NCI-H748 (cell line): ENCODE data around the gene ANKRD12.
"Not testable (repeated sequence)": the region's sequence is repeated elsewhere in the genome, so short reads cannot be mapped to it uniquely, and the experiment has no call there.

Experiments
- DNase-seq: peaks from one replicate; lab custom pipeline; 2025; ENCODE audit not compliant: unreplicated experiment; lab: John Stamatoyannopoulos, UW

Gene ANKRD12

DNA sequence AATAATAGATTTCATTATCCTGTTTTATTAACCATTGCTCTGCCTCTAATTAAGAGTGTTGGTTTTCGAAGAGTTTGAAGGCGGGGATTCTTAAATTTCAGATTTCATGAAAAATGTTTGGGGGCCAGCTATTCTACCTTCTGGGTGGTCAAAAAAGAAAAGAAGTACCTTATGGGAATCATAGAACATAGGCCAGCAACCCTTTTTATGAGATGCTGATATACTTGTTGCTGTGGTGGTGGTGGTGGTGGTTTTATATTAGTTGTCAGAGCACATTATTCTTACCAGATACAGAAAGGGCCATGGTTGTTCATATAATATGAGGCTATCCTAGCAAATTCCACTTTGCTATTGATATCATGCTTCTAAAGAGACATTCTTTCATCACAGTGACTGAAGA lies 4.4 kb downstream of the ANKRD12 start:
- no peak for DNase-seq

DNA sequence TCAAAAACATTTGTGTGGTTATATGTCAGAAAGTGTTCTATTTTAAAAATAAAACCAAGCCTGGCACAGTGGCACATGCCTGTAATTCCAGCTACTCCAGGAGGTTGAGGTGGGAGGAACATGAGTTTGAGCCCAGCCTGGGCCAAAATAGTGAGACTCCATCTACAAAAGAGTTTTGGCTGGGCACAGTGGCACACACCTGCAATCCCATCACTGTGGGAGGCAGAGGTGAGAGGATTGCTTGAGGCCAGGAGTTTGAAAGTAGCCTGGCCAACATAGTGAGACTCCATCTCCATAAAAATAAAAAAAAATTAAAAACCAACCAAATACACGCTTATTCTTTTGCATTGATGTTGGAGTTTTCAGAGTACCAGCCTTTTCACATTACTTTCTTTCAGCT lies 9.6 kb downstream of the ANKRD12 start:
- DNase-seq: no peak

DNA sequence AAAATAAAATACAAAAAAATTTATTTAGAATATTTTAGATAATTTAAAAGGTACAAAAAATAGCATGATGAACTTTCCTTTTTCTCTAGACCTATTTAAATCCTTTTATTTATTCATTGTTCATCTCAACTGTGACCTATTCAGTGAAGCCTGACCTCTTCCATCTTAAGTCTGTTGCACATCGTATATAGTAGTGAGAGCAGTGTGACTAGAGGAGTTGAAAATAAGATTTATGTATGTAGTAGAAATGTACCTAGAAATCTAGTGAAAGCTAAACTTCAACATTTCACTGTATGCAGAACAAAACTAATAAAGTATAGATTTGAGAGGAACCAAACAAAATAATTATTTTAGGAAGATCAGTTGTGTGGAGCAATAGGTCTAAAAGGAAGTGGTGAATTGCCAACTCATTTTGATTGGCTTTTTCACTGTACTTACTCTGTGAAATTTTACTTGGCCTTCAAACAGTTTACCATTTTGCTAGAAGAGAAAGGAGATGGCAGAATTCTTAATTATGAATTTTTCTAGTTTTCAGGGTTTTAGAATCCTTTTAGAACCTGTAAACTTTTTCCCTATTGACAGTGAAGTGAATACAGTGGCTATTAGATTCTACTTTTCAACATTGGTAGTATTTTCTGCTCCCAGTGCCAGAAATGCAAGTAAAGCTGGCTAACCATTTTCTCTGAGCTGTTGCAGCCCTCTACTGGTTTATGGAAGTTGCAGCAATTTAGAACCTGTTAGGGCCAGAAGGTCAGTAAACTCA lies 11.0 kb downstream of the ANKRD12 start:
- DNase-seq: peak; percentile 41

DNA sequence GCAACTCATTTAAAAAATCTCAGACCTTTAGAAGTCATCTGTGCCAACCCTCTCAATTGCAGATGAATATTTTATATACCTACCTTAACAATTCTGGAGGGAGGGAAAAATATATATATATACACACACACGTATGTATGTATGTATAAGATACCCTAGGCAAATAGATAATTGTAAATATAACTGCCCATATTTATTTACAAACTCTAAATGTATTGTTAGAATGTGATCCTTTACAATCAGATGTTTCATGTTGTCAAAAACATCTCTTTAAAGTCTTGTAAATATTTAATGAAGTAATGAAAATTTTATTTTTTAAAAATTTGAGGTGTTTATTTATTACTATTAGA lies 11.6 kb downstream of the ANKRD12 start:
- no peak for DNase-seq

DNA sequence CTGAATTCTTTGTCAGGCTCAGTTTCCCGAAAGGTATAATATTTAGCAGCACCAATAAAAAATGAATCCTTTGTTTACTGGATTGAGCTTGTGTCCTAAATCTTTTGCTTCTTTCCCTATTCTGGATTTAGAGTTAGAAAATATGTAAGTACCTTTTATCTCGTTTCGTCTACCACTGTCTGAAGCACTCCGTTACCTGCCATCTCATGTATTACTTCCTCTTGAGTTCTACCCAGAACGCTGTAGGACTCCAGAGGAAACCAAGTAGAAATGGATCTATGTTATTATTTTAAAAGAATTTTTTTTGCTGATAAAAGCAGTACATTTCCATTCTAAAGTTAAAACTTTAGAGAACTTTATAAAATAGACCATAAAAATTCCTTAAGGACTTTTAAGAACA lies 13.5 kb downstream of the ANKRD12 start:
- DNase-seq: no peak

DNA sequence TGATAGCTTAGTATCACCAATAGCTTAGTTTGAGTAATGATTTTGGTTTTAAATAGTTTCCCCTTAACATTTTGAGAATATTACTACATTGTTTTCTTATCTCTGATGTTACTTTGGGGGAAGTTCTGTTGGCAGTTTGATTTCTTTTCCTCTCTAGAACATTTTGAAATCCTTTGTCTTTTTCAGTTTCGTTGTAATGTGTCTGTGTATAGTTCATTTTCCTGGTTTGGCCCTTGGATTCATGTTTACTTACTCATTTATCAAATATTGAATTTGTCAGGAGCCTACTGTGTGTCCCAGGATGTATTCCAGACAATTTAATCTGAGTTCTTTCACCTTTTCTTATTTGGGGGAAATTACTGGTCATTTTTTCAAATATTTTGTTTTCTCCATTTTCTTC lies 16.7 kb downstream of the ANKRD12 start:
- no peak for DNase-seq

DNA sequence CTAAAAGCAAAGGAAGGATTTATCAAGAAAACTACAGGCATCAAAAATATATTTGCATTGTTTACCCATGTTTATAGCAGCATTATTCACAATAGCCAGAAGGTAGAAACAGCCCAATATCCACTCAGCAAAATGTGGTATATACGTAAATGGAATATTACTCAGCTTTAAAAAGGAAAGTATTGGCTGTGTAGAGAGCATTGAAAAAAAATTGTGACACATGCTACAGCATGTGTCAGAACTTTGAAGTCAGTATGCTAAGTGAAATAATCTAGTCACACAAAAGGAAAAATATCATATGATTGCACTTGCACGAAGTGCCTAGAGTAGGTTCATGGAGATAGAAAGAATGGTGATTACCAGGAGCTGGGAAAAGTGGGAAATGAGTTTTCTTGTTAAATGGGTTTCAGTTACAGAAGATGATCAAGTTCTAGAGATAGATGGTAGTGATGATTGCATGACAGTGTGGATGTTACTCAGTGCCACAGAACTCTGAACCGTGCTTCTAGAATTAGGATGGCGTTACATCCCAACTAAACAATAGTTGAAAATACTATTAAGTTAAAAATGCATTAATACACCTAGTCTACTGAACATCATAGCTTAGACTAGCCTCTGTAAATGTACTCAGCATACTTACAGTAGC lies 20.1 kb downstream of the ANKRD12 start:
- DNase-seq: no peak

DNA sequence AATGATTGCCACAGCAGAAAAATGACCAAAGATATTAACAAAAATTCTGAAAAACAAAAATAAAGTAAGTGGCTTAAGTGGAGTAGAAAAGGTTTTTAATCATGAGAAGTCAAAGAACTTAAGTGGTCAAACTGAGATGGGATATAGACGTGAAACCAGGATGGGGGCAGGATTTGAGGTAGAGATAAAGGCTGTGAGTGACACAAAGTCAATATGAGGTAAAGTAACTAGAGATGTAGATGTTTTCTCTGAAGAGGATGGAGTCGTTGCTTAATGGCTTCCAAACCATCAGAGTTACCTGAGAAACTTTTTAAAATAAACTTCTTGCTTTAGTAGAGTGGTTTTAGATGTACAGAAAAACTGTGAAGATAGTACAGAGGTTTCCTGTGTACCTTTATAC lies 21.2 kb downstream of the ANKRD12 start:
- DNase-seq: no peak

DNA sequence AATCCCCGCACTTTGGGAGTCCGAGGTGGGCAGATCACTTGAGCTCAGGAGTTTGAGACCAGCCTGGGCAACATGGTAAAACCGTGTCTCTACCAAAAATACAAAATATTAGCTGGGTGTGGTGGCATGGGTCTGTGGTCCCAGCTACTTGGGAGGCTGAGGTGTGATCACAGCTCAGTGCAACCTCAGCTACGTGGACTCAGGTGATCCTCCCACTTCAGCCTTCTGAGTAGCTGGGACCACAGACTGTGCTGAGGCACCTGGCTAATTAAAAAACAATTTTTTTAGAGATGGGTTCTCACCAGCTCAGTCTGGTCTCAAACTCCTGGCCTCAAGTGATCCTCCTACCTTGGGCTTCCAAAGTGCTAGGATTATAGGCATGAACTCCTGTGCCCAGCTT lies 23.4 kb downstream of the ANKRD12 start:
- DNase-seq: no peak

DNA sequence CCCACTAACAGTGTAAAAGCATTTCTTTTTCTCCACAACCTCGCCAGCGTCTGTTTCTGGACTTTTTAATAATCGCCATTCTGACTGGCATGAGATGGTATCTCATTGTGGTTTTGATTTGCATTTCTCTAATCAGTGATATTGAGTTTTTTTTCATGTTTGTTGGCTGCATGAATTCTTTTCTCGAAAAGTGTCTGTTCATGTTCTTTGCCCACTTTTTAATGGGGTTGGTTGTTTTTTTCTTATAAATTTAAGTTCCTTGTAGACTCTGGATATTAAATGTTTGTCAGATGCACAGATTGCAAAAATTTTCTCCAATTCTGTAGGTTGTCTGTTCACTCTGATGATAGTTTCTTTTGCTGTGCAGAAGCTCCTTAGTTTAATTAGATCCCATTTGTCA lies 26.1 kb downstream of the ANKRD12 start:
- DNase-seq: not testable (repeated sequence)

DNA sequence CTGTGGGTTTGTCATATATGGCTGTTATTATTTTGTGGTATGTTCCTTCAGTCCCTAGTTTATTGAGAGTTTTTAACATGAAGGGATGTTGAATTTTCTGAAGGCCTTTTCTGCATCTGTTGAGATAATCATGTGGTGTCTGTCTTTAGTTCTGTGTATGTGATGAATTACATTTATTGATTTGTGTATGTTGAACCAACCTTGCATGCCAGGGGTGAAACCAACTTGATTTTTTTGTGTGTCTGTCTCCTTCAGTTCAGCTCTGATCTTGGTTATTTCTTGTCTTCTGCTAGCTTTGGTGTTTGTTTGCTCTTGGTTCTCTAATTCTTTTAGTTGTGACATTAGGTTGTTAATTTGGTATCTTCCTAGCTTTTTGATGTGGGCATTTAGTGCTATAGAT lies 27.6 kb downstream of the ANKRD12 start:
- DNase-seq: not testable (repeated sequence)

DNA sequence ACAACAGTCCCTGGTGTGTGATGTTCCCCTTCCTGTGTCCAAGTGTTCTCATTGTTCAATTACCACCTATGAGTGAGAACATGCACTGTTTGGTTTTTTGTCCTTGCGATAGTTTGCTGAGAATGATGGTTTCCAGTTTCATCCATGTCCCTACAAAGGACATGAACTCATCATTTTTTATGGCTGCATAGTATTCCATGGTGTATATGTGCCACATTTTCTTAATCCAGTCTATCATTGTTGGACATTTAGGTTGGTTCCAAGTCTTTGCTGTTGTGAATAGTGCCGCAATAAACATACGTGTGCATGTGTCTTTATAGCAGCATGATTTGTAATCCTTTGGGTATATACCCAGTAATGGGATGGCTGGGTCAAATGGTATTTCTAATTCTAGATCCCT lies 29.3 kb downstream of the ANKRD12 start:
- DNase-seq: not testable (repeated sequence)

DNA sequence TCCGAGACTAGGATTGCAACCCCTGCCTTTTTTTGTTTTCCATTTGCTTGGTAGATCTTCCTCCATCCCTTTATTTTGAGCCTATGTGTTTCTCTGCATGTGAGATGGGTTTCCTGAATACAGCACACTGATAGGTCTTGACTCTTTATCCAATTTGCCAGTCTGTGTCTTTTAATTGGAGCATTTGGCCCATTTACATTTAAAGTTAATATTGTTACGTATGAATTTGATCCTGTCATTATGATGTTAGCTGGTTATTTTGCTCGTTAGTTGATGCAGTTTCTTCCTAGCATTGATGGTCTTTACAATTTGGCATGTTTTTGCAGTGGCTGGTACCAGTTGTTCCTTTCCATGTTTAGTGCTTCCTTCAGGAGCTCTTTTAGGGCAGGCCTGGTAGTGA lies 32.9 kb downstream of the ANKRD12 start:
- DNase-seq: not testable (repeated sequence)

DNA sequence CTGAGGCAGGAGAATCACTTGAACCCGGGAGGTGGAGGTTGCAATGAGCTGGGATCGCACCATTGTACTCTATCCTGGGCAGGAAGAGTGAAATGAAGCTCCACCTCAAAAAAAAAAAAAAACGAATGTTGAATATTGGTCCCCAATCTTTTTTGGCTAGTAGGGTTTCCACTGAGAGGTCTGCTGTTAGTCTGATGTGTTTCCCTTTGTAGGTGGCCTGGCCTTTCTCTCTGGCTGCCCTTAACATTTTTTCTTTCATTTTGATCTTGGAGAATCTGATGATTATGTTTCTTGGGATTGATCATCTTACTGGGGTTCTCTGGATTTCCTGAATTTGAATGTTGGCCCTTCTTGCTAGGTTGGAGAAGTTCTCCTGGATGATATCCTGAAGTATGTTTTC lies 35.3 kb downstream of the ANKRD12 start:
- DNase-seq: not testable (repeated sequence)

DNA sequence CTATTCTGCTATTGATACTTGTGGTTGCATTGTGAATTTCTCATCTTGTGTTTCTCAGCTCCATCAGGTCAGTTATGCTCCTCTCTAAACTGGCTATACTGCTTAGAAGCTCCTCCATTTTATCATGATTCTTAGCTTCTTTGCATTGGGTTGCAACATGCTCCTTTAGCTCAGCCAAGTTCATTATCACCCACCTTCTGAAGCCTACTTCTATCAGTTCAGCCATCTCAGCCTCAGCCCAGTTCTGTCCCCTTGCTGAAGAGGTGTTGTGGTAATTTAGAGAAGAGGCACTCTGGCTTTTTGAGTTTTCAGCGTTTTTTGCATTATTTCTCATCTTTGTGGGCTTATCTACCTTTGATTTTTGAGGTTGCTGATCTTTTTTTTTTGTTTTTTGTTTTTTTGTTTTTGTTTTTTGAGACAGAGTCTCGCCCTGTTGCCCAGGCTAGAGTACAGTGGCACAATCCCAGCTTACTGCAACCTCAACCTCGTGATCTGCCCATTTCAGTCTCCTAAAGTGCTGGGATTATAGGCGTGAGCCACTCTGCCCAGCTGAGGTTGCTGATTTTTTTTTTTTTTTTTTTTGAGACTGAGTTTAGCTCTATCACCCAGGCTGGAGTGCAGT lies 36.0 kb downstream of the ANKRD12 start:
- DNase-seq: no peak

DNA sequence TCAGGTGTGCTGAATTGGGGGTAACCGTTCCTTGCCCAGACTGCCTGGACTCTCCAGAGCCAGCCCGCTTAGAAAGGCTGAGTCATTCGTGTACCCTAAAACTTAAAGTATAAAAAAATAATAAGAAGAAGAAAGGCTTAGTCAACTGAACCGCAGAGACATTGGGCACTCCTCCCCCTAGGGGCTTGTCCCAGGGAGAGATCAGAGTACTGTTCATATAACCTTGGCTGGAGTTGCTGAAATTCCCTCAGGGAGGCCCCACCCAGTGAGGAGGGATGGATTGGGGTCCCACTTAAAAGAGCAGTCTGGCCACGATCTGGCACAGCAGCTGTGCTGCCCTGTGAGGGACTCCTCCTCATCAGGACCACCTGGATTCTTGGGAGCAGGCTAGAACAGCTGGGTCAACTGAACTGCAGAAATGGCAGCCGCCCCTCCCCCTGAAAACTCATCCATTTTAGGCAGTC lies 37.2 kb downstream of the ANKRD12 start:
- DNase-seq: no peak

DNA sequence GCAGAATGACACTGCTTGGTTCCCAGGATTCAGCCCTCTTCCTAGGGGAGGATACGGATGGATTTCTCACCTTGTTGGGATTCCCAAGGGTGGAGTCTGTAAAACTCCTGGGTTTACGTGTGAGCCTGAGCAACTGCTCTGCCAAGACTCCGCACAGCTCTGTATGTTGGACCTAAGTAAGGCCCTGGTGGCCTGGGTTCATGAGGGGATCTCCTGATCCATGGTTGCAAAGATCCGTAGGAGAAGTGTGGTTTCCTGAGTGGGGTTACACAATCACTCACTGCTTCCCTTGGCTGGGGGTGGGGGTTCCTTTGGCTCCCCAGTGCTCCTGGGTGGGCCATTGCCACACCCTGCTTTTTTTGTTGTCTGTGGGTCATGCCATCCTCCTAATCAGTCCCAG lies 37.7 kb downstream of the ANKRD12 start:
- no peak for DNase-seq

DNA sequence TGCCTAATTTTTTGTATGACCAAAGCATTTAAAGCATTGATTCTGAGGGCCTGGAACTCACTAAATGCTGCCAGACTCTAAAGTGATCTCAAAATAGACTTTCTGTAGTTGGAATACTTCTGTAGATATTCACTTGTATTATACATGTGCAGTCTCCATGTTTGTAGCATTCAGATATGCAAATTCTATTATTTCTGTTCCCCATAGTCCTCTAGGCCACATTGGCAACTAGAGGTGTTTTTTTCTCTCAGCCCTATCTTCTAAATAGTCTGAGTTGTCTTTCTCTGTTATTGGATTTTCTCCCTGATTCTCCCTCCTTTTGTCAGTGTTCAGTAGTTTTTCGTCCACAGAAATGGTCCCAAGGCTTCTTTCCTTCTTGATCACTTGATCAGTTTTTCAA lies 38.5 kb downstream of the ANKRD12 start:
- DNase-seq: no peak

DNA sequence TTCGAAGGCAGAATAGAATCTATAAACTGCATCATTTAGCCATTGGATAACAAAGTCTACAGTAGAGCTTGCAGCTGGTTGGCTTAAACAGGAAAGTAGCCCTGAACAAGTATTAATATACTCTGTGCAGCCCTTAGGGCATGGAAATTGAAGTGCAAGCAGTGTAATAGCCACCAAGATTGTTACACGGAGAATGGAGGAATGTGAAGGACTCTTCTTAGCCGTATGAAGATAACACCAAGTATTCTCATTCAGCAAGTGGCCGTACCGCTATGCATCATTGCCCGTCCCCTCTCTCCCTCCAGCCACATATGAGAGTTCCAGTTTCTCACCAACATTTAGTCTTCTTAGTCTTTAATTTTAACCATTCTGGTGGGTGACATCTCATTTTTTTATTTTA lies 40.5 kb downstream of the ANKRD12 start:
- no peak for DNase-seq

DNA sequence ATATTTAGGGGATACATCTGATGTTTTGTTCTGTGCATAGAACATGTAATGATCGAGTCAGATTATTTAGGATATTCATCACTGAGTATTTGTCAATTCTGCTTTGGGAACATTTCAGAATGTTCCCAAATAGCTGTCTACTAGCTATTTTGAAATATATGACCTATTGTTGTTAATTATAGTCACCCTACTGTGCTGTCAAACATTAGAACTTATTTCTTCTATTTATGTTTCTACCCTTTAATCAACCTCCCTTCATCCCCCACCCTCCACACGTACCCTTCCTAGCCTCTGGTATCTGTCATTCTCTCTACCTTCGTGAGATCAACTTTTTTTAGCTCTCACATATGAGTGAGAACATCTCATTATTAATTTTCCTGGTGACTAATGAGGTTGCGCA lies 40.9 kb downstream of the ANKRD12 start:
- no peak for DNase-seq

DNA sequence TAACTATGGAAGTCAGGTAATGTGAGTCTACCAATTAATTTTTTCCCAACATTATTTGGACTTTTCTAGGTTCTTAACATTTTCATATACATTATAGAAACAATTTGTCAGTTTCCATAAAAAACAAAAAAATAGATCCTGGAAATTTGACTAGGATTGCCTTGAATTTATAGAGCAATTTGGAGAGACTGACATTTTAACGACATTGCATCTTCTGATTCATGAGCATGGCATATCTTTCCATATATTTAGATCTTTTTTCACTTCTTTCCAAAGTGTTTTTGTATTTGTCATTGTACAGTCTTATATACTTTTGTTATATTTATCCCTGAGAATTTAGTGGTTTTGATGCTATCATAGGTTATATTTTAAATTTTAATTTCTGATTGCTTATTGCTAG lies 42.0 kb downstream of the ANKRD12 start:
- no peak for DNase-seq

DNA sequence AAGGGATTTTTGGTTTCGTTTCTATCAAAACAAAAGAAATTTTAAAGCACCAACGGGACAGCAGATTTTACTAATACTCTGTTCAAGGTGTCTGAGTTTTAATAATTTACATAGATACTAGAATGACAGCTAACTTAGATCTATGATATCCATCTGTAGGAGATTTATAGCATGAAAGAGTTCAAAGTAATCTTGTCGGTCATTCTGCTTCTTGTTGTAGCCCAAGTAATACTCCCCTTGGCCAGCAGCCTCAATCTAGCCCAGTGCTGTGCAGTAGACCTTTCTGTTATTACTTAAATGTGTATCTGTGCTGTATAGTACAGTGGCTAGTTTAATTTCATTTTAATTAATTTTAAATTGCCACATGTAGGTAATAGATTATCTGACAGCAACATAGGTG lies 44.7 kb downstream of the ANKRD12 start:
- DNase-seq: no peak
